Astrocyte (in vitro differentiated cells and primary cell): ENCODE measurements around the gene NMB. TPM values are rescaled to one million over a fixed set of nuclear protein-coding genes. Genes with fewer than 3 reads are reported as not detected.
"Not testable (repeated sequence)": the region's sequence is repeated elsewhere in the genome, so short reads cannot be mapped to it uniquely, and the experiment has no call there.

Experiments
- DNase-seq: peaks from one replicate; pipeline ENCODE4 v3.0.0-alpha.2; 2010; ENCODE audit warnings: low read depth
- FAIRE-seq: peaks from 2 replicates; lab custom pipeline; 2011; peaks lifted over from hg19 to GRCh38; lab: Jason Lieb, UNC
- H2AFZ ChIP-seq: 2 replicates; pipeline ENCODE4 v1.6.0; 2012; ENCODE audit warnings: low read depth, low read length, inconsistent platforms
- H3K27ac ChIP-seq: 2 replicates; pipeline ENCODE4 v1.5.1; 2011; ENCODE audit warnings: low read depth, low read length, inconsistent platforms
- H3K27me3 ChIP-seq: 2 replicates; pipeline ENCODE4 v1.6.0; 2011; ENCODE audit warnings: low read length, inconsistent platforms; ENCODE audit not compliant: insufficient read depth
- H3K36me3 ChIP-seq: 2 replicates; pipeline ENCODE4 v1.5.1; 2011; ENCODE audit warnings: low read length, inconsistent platforms; ENCODE audit not compliant: insufficient read depth
- H3K4me1 ChIP-seq: 2 replicates; pipeline ENCODE4 v1.5.1; 2011; ENCODE audit warnings: low read length, inconsistent platforms; ENCODE audit not compliant: insufficient read depth
- H3K4me2 ChIP-seq: 2 replicates; pipeline ENCODE4 v1.6.0; 2012; ENCODE audit warnings: low read length, inconsistent platforms
- H3K4me3 ChIP-seq: 2 replicates; pipeline ENCODE4 v1.5.1; 2011; ENCODE audit warnings: low read depth, mild to moderate bottlenecking, low read length, inconsistent platforms; ENCODE audit not compliant: insufficient read depth
- H3K79me2 ChIP-seq: 2 replicates; pipeline ENCODE4 v1.6.0; 2012; ENCODE audit warnings: mild to moderate bottlenecking, low read length, inconsistent platforms; ENCODE audit not compliant: insufficient read depth
- H3K9ac ChIP-seq: 2 replicates; pipeline ENCODE4 v1.6.0; 2012; ENCODE audit warnings: mild to moderate bottlenecking, low read length, inconsistent platforms
- H3K9me3 ChIP-seq: 2 replicates; pipeline ENCODE4 v1.5.1; 2012; ENCODE audit warnings: low read depth, mild to moderate bottlenecking, low read length, inconsistent platforms; ENCODE audit not compliant: insufficient read depth
- H4K20me1 ChIP-seq: 2 replicates; pipeline ENCODE4 v1.6.0; 2012; ENCODE audit warnings: low read length, inconsistent platforms; ENCODE audit not compliant: insufficient read depth
- H3K27ac Mint-ChIP-seq: one replicate; pipeline ENCODE4 v1.8.0; 2021; ENCODE audit warnings: mild to moderate bottlenecking, mixed read lengths; ENCODE audit not compliant: unreplicated experiment
- H3K27me3 Mint-ChIP-seq: one replicate; pipeline ENCODE4 v1.8.0; 2021; ENCODE audit warnings: low read depth, mixed read lengths; ENCODE audit not compliant: unreplicated experiment
- H3K36me3 Mint-ChIP-seq: one replicate; pipeline ENCODE4 v1.8.0; 2021; ENCODE audit warnings: low read depth, mixed read lengths; ENCODE audit not compliant: unreplicated experiment
- H3K4me1 Mint-ChIP-seq: one replicate; pipeline ENCODE4 v1.8.0; 2021; ENCODE audit warnings: low read depth, mixed read lengths; ENCODE audit not compliant: unreplicated experiment
- H3K4me3 Mint-ChIP-seq: one replicate; pipeline ENCODE4 v1.8.0; 2021; ENCODE audit warnings: mild to moderate bottlenecking, moderate library complexity, mixed read lengths; ENCODE audit not compliant: unreplicated experiment
- H3K9me3 Mint-ChIP-seq: one replicate; pipeline ENCODE4 v1.8.0; 2021; ENCODE audit warnings: mild to moderate bottlenecking, mixed read lengths; ENCODE audit not compliant: unreplicated experiment
- CTCF ChIP-seq: IDR thresholded peaks from 2 replicates; pipeline ENCODE4 v1.5.1; 2011; ENCODE audit warnings: low read depth, mild to moderate bottlenecking, inconsistent platforms, low read length, moderate library complexity; ENCODE audit not compliant: insufficient read depth
- EZH2 ChIP-seq: IDR thresholded peaks from 2 replicates; pipeline ENCODE4 v1.6.1; 2012; ENCODE audit warnings: mild to moderate bottlenecking, low read length, inconsistent platforms; ENCODE audit not compliant: insufficient read depth
- total RNA-seq: library from RNA; stranded (reverse); gene quantifications from 2 replicates; pipeline ENCODE4 v1.2.1, GENCODE V29; 2021

NMB gene
- total RNA-seq, 1 donor from 2014 or later = 6.4 TPM

GRCh38 chr15:84690342-84690741 is 32.3 kb upstream of the NMB start:
- DNase-seq (no peak), FAIRE-seq (no peak)
- Histone ChIP-seq H3K4me1 (no peaks in the 10 kb centered on the region), H2AFZ (no peak overlapping the region), H3K79me2 (peaks cover 57% of the 10 kb centered on the region), H3K9me3 (no peaks in the 10 kb centered on the region), H3K9ac (no peak overlapping the region), H3K27ac (no peak overlapping the region), H3K4me2 (no peak overlapping the region), H3K4me3 (no peak overlapping the region), H3K36me3 (peaks cover 2% of the 10 kb centered on the region), H4K20me1 (peaks cover 39% of the 10 kb centered on the region), H3K27me3 (no peaks in the 10 kb centered on the region)
- H3K4me3 Mint-ChIP-seq = no peak overlapping the region
- no peaks in the 10 kb centered on the region for H3K9me3 Mint-ChIP-seq
- H3K4me1 Mint-ChIP-seq = peaks cover 2% of the 10 kb centered on the region
- H3K27ac Mint-ChIP-seq = no peak overlapping the region
- peaks cover 10% of the 10 kb centered on the region for H3K36me3 Mint-ChIP-seq
- H3K27me3 Mint-ChIP-seq = no peaks in the 10 kb centered on the region
- no peak for TF ChIP-seq EZH2

- Histone ChIP-seq H3K36me3 (peaks cover 2% of the 10 kb centered on the region), H2AFZ (no peak overlapping the region), H4K20me1 (peaks cover 37% of the 10 kb centered on the region), H3K4me3 (no peak overlapping the region), H3K4me1 (no peaks in the 10 kb centered on the region), H3K9me3 (no peaks in the 10 kb centered on the region), H3K27ac (no peak overlapping the region), H3K4me2 (no peak overlapping the region), H3K27me3 (no peaks in the 10 kb centered on the region), H3K9ac (no peak overlapping the region), H3K79me2 (peaks cover 53% of the 10 kb centered on the region)
- H3K36me3 Mint-ChIP-seq = peaks cover 11% of the 10 kb centered on the region
- H3K4me3 Mint-ChIP-seq = no peak overlapping the region
- H3K27me3 Mint-ChIP-seq = no peaks in the 10 kb centered on the region
- DNase-seq = no peak
- TF ChIP-seq EZH2 = no peak
- no peak for TF ChIP-seq CTCF
- peaks cover 5% of the 10 kb centered on the region for H3K4me1 Mint-ChIP-seq
- H3K27ac Mint-ChIP-seq = no peak overlapping the region
- H3K9me3 Mint-ChIP-seq = no peaks in the 10 kb centered on the region
- no peak for FAIRE-seq
Measured at GRCh38 chr15:84689858-84690257, 31.9 kb upstream of the NMB start.

- H3K27ac Mint-ChIP-seq, H2AFZ ChIP-seq, H3K27me3 Mint-ChIP-seq, H3K27ac ChIP-seq, H3K27me3 ChIP-seq, H3K4me2 ChIP-seq, H3K4me3 Mint-ChIP-seq, DNase-seq, FAIRE-seq, H3K9me3 Mint-ChIP-seq, H3K36me3 ChIP-seq, H3K4me3 ChIP-seq, H3K4me1 ChIP-seq, H3K9ac ChIP-seq, H3K9me3 ChIP-seq: not testable (repeated sequence)
- H3K36me3 Mint-ChIP-seq = peaks cover 30% of the 10 kb centered on the region
- H4K20me1 ChIP-seq = peaks cover 25% of the 10 kb centered on the region
- H3K79me2 ChIP-seq = peaks cover 31% of the 10 kb centered on the region
- peaks cover 10% of the 10 kb centered on the region for H3K4me1 Mint-ChIP-seq
Measured at GRCh38 chr15:84686446-84686845, 28.4 kb upstream of the NMB start.
